Mucosa of gallbladder (tissue), 1 donor: ENCODE results near the gene DNAH10. TPM values are rescaled to one million over a fixed set of nuclear protein-coding genes. Genes with fewer than 3 reads are reported as not detected.
"Not testable (repeated sequence)": the region's sequence is repeated elsewhere in the genome, so short reads cannot be mapped to it uniquely, and the experiment has no call there.

ENCODE experiments used
- DNase-seq: peaks from one replicate; pipeline ENCODE4 v3.0.0-alpha.2; 2020; ENCODE audit warnings: low spot score
- total RNA-seq: library from RNA; stranded (reverse); gene quantifications from one replicate; pipeline ENCODE4 v1.2.1, GENCODE V29; 2021
- donor health status: DM: no; HTN: no; CAD: no.

DNAH10 gene
- total RNA-seq, 1 donor from 2014 or later: 0.23 TPM

DNA sequence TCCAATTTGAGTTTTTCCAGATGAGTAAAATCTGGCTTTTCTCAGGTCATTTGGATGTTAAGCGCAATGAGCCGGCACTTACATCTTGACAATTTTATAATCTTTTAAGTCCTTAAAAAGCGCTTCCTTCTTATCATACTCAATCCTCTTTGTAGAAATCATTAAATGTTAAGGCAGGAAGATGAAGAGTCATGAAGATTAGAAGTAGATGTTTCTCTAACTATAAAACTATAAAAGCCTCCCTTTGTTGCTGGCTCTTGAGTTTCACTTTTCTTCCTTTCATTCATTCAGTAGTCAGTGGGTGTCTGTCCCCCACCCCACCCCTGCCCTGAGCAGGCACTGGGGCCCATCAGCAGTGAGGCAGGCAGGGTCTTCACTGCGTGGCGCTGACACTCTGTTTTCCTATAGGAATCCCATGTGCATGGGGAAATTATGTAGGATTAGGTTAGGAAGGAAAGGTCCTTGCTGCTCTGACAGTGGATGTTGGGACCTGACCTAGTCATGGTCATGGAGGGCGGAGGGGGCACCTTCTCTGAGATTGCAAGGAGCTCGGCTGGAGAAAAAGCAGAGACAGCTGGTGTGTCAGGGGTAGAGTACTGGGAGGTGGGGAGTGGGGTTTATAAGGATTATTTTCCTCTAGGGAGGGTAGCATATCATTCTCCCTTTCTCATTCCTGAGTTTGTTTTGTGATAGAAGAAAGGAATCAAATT, 144.8 kb downstream of the DNAH10 start:
- DNase-seq: no peak

DNA sequence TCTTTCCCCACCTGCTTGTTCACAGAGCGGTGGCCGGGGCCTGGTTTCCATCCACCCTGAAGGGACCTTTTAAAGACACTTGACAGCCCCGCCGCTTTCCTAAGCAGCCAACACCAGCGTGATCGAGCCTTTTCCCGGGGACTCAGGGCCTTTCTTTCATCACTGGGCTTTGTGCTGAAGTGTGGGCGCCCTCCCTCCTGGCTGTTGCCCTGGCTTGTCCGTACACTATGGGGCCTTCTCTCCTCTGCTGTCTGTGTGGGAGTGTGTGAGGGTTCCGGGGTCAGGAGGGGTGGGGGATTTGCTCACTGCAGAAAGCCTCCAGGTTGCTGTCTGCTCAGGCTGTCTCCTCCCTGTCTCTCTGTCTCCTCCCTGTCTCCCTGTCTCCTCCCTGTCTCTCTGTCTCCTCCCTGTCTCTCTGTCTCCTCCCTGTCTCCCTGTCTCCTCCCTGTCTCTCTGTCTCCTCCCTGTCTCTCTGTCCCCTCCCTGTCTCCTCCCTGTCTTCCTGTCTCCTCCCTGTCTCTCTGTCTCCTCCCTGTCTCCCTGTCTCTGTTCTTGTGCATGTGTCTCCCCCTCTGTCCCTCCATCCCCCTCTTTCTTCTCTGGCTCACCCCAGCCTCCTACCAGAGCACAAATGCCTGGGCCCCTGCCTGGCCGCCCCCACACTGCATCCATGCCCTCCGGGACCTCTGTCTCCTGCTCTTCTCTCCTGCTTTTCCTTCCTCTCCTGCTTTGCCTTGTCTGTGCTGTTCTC, 145.8 kb downstream of the DNAH10 start:
- DNase-seq: no peak

DNA sequence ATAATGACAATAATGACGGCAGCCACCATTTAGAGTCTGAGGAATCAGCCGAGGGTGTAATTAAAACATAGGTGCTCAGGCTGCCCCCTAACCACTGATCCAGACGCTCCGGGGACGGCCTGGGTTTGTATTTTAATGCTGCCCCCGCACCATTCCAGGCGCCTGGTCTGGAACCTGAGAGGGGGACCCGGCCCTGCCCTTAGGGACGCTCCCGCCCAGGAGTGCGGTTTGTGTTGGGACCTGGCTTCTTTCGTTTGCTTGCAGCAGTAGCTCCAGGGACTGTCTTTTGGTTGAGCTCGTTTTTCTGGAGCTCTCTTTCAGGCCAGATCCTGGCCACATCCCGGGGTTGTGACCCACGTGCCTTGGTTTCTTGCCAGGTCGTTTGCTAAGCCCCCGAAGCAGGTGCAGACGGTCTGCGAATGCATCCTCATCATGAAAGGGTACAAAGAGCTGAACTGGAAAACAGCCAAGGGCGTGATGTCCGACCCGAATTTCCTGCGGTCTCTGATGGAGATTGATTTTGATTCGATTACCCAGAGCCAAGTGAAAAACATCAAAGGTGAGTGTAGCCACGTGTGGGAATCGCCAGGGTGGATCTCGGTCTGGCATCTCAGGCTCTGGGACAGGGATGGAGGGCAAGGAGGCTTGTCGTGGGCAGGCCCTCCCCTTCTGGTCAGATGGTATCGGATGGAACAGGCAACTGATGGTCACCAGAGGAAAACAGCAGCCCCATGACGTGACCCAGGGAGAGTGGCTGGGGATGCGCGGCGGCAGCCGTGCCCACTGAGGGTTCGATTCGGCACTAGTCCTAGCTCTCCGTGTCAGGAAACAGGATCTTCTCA, 147.0 kb downstream of the DNAH10 start:
- no peak for DNase-seq

DNA sequence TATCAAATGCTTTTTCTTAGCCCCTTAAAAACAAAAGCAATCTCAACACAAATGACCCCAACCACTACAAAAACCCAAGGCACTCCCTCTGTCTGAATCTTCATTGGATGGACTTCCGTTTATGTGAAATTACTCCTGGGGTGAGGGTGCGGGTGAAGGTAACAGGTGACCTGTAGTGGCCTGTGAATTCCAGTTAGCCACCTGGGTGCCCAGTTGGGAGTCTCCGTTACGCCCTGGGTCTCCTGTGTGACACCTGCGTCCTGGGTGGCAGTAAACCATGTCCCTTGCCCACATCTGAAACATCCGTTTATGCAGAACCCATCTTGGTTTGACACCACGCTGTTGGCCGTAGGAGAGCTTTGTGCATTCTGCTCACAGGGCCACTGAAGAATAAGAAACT, 148.0 kb downstream of the DNAH10 start:
- no peak for DNase-seq

DNA sequence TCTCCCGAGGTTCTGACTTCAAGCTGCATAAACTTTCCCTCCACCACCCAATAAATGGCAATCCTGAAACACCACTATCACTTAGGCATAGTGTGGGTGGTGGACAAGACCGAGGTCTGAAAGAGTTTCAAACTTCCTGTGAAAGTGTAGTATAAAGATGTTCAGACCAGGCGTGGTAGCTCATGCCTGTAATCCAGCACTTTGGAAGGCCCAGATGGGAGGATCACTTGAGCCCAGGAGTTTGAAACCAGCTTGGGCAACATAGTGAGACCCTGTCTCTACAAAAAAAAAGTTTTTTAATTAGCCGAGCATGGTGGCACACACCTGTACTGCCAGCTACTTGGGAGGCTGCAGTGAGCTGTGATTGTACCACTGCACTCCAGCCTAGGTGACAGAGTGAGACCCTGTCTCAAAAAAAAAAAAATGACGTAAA, 148.7 kb downstream of the DNAH10 start:
- DNase-seq: no peak

DNA sequence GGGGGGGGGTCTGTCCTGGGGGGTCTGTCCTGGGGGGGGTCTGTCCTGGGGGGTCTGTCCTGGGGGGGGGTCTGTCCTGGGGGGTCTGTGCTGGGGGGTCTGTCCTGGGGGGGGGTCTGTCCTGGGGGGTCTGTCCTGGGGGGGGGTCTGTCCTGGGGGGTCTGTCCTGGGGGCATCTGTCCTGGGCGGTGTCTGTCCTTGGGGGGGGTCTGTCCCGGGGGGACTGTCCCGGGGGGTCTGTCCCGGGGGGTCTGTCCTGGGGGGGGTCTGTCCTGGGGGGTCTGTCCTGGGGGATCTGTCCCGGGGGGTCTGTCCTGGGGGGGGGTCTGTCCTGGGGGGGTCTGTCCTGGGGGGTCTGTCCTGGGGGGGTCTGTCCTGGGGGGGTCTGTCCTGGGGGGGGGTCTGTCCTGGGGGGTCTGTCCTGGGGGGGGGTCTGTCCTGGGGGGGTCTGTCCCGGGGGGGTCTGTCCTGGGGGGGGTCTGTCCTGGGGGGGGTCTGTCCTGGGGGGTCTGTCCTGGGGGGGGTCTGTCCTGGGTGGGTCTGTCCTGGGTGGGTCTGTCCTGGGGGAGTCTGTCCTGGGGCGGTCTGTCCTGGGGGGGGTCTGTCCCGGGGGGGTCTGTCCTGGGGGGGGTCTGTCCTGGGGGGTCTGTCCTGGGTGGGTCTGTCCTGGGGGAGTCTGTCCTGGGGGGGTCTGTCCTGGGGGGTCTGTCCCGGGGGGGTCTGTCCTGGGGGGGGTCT, 149.7 kb downstream of the DNAH10 start:
- DNase-seq: not testable (repeated sequence)

DNA sequence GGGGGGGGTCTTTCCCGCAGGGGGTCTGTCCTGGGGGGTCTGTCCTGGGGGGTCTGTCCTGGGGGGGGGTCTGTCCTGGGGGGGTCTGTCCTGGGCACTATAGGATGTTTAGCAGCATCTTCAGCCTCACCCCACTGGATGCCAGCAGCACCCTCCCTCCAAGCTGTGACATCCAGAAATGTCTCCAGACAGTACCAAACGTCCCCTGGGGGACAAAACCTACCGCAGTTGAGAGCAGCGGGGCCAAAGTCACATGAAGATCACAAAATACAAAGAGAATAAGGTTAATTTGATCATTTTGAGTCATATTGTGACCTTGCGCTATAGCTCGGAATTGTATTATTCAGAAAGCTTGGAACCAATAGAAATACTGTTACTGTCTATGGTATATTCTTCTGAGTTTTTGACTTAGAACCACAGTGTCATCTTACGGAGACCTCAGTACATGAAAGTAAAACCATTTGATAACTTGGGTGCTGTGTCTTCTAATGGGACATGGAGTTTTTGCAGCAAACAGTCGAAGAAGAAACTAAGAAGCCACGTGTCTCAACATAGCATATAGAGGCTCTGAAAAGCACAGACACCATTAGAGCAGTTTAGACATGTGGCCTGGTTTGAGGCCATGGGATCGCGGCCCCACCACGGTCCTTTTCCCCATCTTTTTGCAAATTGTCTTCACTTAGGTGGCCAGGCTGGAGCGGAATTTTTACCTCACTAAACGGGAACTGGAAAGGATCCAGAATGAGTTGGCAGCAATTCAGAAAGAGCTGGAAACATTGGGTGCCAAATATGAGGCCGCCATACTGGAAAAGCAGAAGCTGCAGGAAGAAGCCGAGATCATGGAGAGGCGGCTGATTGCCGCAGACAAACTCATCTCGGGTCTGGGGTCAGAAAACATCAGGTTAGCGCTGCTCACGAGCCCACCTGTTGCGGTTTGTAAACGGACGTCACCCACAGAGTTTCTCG, 150.6 kb downstream of the DNAH10 start:
- no peak for DNase-seq

DNA sequence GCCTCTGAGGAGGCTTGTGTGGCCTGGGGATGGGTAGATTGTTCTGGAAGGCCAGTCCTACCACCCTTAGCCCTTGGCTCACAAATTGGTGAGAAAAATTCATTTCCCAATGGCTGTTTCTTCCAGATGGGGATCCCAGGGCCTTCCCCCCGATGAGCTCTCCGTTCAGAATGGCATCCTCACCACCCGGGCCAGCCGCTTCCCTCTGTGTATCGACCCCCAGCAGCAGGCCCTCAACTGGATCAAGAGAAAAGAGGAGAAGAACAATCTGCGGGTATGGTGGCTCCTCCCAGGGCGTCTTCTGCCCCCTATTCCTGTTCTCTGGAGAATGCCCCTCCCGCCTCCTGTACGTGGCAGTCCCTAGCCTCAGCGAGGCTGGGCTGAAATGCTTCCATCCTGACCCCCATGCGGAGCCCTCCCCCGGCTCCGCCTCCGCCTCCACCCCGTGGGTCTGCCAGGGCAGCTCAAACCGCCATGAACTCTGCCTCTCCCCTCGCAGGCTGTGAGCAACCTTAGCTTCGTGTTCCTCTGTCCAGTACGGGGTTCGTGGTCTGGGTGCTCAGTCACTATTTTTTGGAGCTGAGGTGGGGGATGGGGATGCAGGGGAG, 152.7 kb downstream of the DNAH10 start:
- DNase-seq: no peak

DNA sequence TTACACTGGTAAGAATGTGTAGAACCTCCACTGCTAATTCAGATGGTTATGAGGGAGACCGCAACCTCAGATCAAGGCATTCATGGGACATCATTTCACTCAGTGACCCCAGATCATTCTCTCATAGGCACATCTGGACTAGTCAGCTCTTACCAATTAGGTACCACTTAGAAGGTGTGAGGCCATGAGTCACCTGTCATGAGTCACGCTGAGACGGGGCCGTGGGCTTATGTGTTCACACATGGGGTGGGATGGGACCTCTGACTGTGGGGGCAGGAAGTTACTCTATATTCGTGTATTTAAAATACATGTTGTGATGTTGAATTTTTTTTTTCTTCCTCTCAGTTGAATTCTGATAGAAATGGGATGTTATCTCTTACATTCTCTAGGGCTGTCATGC, 154.6 kb downstream of the DNAH10 start:
- DNase-seq: no peak

DNA sequence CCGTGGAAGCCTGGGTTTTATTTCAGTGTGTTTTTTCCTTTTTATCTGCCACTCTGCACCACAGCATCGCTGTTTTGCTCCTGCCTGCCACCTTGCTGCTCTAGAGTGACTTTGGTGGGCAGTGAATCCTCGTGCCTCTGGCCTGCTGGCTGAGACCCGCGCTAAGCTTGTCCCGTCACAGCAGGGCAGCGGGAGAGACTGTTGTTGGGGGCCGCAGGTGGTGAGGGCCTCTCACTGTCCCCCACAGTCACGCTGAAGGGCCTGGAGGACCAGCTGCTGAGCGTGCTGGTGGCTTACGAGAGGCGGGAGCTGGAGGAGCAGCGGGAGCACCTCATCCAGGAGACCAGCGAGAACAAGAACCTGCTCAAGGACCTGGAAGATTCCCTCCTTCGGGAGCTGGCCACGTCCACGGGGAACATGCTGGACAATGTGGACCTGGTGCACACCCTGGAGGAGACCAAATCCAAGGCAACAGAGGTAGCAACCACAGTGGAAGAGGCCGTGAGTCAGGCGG, 155.3 kb downstream of the DNAH10 start:
- DNase-seq: no peak

DNA sequence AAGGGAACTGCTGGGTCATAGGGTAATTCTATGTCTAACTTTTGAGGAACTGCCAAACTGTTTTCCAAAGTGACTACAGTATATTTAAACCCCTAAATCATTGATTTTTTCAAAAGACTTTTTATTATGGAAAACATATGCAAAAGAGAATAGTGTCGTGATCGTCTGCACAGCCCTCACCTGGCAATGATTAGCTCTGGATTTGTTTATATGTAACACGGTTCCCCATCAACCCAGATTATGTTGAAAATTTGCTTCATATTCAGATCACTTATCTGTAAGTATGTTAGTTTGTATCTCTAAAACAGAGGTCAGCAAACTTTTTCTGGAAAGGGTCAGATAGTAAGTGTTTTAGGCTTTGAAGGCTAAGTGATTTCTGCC, 157.9 kb downstream of the DNAH10 start:
- DNase-seq: no peak

DNA sequence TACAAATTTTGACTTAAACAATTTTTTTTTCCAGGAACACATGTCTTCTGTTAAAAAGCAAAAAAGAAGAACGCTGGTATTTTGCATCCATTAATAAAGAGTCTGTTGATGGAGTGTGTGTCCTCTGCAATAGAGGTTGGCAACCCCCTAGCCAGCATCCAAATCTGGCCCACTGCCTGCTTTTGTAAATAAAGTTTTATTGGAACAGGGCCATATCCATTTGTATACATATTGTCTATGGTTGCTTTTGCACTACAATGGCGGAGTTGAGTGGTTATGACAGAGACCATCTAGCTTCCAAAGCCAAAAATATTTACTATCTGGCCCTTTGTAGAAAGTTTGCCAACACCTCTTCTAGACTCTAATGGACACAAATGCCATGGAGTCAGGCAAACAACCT, 160.9 kb downstream of the DNAH10 start:
- DNase-seq: no peak

DNA sequence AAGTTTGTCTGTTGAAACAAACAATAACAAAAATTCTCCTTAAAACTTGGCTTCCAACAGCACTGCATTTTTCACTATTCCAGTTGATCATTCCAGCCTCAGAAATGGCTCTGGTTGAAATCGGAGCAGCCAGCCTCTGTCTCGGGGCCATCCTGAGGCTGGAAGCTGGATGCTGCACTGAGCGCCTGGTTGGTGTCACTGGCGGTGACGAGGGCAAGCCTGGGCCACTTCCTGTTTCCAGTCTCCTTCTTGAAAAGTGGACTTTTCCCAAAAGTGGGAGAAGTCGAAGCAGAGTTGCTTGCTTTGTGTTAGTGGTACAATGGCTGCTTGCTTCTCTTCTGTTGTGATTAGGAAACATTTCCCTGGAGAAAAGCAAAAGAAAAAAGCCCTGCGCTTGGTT, 161.8 kb downstream of the DNAH10 start:
- no peak for DNase-seq

DNA sequence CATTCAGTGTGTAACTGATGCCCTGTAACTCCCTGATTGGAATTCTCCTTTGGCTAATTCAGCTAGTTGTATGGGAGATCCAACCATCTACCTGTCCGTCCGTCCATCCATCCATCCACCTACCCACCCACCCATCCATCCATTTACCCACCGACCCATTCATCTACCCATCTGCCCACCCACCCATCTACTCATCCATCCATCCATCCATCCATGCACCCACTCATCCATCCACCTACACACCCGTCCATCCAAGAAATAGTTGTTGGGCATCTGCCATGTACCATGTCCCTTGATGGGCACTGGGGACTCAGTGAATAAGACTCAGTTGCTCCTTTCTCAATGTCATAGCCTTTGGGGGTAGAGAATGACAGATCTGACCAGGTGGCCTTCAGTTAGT, 162.4 kb downstream of the DNAH10 start:
- DNase-seq: no peak

DNA sequence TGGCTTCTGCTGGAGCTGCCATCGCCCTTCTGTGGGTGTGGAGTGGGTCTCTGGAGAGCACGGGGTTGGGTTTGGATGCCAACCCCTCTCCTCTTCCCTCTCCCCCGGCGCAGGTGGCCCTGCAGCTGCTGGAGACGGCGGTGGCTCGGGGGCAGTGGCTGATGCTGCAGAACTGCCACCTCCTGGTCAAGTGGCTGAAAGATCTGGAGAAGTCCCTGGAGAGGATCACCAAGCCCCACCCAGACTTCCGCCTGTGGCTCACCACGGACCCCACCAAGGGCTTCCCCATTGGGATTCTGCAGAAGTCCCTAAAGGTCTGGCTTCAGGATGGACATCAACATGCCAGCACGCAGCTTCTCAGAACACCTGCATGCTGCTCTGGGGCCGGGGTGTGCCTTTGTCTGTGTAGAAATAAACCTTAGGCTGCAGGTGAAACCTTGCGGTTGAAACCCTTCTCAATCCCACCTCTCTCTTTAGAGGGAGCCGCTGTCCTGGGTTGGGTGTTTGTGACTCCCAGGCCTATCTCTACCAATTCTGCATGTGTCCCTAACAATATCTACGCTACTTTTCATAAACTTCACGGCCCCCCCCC, 166.3 kb downstream of the DNAH10 start:
- DNase-seq: no peak

DNA sequence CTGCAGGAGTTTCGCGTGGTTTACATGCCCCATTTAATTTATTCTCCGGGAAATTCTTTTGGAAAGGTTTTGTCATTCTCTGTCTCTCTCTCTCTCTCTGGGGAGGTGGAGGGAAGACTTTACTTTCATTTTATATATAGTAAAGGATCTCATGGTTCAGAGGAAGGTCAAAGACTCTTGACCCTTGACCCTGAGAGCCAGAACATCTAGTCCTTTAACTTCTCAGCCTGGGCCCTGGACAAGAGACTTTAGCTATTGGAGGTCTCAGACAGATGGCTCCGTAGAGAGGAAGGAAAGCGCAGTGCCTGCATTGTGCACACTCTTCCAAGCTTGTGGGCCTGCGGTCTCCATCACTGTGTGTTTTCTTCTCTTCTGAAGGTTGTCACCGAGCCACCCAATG, 166.8 kb downstream of the DNAH10 start:
- no peak for DNase-seq

DNA sequence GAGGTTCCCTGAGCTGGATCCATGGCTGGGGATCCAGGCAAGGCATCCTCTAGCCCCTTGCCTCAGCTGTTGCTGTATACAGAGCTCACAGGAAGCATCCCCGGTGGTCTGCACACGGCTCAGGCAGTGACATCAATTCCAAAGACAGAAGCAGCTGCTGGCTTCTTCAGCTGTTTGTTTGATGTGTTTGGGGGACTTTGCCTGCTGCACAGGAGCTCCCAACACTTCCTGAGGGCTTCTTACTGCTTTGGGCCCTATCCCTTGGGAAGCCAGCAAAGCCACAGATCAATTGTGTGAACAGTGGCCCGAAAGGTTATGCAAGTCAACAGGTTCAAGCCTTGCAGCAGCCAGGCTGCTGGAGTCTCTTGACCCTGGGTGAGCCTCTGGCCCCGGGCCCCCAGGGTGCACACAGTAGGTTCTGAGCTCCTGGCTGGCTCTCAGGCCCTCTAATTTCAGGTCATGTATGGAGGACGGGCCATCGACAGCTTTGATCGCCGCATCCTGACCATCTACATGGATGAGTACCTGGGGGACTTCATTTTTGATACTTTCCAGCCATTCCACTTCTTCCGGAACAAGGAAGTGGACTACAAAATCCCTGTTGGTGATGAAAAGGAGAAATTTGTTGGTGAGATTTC, 168.0 kb downstream of the DNAH10 start:
- DNase-seq: no peak

DNA sequence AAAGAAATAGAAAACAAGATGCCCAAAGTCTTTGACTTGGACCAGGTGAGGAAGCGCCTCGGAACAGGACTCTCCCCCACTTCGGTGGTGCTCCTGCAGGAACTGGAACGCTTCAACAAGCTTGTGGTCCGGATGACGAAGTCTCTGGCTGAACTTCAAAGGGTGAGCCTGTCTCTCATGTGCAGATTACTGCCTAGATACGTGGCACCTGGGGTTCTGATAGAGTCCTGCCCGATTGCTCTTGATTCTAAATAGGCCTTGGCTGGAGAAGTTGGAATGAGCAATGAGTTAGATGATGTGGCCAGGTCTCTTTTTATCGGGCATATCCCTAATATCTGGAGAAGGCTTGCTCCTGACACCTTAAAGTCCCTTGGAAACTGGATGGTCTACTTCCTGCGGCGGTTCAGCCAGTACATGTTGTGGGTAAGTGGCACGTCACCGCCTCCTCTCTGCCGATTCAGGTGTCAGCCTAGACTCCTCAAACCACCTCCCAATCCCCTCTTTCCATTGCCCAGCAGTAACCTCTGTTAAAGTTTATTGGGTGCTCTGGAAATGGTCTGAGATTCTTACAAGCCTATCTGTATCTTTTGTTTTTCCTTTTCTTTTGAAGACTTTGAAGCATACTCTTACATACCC, 169.7 kb downstream of the DNAH10 start:
- no peak for DNase-seq

DNA sequence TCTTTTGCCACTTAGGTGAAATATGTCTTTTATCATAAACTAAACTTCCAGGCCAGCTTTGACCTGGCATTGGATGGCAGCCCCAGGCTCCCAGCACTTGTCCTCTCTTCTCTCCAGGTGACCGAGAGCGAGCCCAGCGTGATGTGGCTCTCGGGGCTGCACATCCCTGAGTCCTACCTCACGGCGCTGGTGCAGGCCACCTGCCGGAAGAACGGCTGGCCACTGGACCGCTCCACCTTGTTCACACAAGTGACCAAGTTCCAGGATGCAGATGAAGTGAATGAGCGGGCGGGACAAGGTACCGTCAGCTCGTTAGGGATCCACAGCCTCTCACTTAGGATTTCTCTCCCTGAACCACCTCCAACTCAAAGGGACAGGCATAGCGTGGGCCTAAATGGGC, 171.1 kb downstream of the DNAH10 start:
- no peak for DNase-seq
